IMR-90 (cell line): Measurements from ENCODE around the gene BLOC1S4. TPM values are rescaled to one million over a fixed set of nuclear protein-coding genes. Genes with fewer than 3 reads are reported as not detected.

Source experiments
- ATAC-seq: fragments of 200-7000 bp; cut with Tn5 transposase; 2 replicates; pipeline ENCODE4 v1.9.1; 2020; ENCODE audit warnings: low read depth, mild to moderate bottlenecking, moderate library complexity
- BruUV-seq: library from RNA; stranded (reverse); fragments of 400-500 nt; replicated peaks from 2 replicates; lab custom pipeline; 2021; lab: Mats Ljungman, UMichigan
- CTCF ChIA-PET: fragments of 300-600 bp; formaldehyde crosslinking; extraction: SDS; loops from one replicate; lab custom pipeline; 2021; ENCODE audit warnings: antibody characterized with exemption; lab: Yijun Ruan, JAX
- POLR2A ChIA-PET: fragments of 300-600 bp; sonication (Branson Sonifier 250); formaldehyde crosslinking; loops from one replicate; lab custom pipeline; 2022; ENCODE audit warnings: antibody characterized with exemption; ENCODE audit not compliant: unreplicated experiment; lab: Charles Lee
- DNase-seq: peaks from one replicate; pipeline ENCODE4 v3.0.0; 2013
- H2AFZ ChIP-seq: replicated peaks from 2 replicates; pipeline ENCODE3; 2013; ENCODE audit warnings: low read length, mild to moderate bottlenecking; ENCODE audit not compliant: poor library complexity
- H2AK5ac ChIP-seq: 2 replicates; pipeline ENCODE4 v1.6.1; 2013; ENCODE audit warnings: low read depth, low read length, inconsistent platforms
- H2AK9ac ChIP-seq: replicated peaks from 2 replicates; pipeline ENCODE3; 2013; ENCODE audit warnings: mild to moderate bottlenecking, low read depth, low read length, moderate library complexity; ENCODE audit not compliant: poor library complexity
- H2BK120ac ChIP-seq: 2 replicates; pipeline ENCODE4 v1.6.1; 2013; ENCODE audit warnings: low read depth, low read length, inconsistent platforms
- H2BK15ac ChIP-seq: 3 replicates; pipeline ENCODE4 v1.6.1; 2013; ENCODE audit warnings: low read depth, low read length, inconsistent platforms
- H2BK20ac ChIP-seq: 2 replicates; pipeline ENCODE4 v1.6.1; 2013; ENCODE audit warnings: low read depth, mild to moderate bottlenecking, inconsistent platforms, low read length, moderate library complexity
- H2BK5ac ChIP-seq: 2 replicates; pipeline ENCODE4 v1.6.1; 2013; ENCODE audit warnings: mild to moderate bottlenecking, low read depth, low read length, inconsistent platforms; ENCODE audit not compliant: poor library complexity, severe bottlenecking
- H3K14ac ChIP-seq: replicated peaks from 2 replicates; pipeline ENCODE4 v1.6.1; 2013; ENCODE audit warnings: low read depth, low read length, inconsistent platforms
- H3K18ac ChIP-seq: 2 replicates; pipeline ENCODE4 v1.6.1; 2013; ENCODE audit warnings: low read depth, low read length, control low read depth
- H3K23ac ChIP-seq: 2 replicates; pipeline ENCODE4 v1.6.1; 2013; ENCODE audit warnings: low read depth, low read length, inconsistent platforms
- H3K27ac ChIP-seq: 2 replicates; pipeline ENCODE4 v1.5.1; 2013; ENCODE audit warnings: mild to moderate bottlenecking, control low read depth, low read length; ENCODE audit not compliant: insufficient read depth
- H3K27me3 ChIP-seq: 2 replicates; pipeline ENCODE4 v1.6.1; 2013; ENCODE audit warnings: low read length; ENCODE audit not compliant: control insufficient read depth, insufficient read depth
- H3K36me3 ChIP-seq: 2 replicates; pipeline ENCODE4 v1.6.1; 2013; ENCODE audit warnings: low read length, mixed read lengths; ENCODE audit not compliant: control insufficient read depth, insufficient read depth
- H3K4ac ChIP-seq: 2 replicates; pipeline ENCODE4 v1.6.1; 2013; ENCODE audit warnings: low read depth, low read length, inconsistent platforms
- H3K4me1 ChIP-seq: 2 replicates; pipeline ENCODE4 v1.6.1; 2013; ENCODE audit warnings: low read length, mixed read lengths; ENCODE audit not compliant: control insufficient read depth, insufficient read depth
- H3K4me2 ChIP-seq: 2 replicates; pipeline ENCODE4 v1.6.1; 2013; ENCODE audit warnings: low read depth, mild to moderate bottlenecking, control low read depth, low read length, moderate library complexity
- H3K4me3 ChIP-seq: 2 replicates; pipeline ENCODE4 v1.5.1; 2013; ENCODE audit warnings: low read depth, mild to moderate bottlenecking, control low read depth, low read length, moderate library complexity; ENCODE audit not compliant: insufficient read depth
- H3K56ac ChIP-seq: 2 replicates; pipeline ENCODE4 v1.6.1; 2013; ENCODE audit warnings: low read length, inconsistent platforms; ENCODE audit not compliant: insufficient read depth; ENCODE audit errors: extremely low read depth
- H3K79me1 ChIP-seq, 2 experiments: 2 replicates each; pipeline ENCODE4 v1.6.1; 2013; ENCODE audit warnings: low read length in 2 of 2, inconsistent platforms in 1 of 2, low read depth in 1 of 2
- H3K9ac ChIP-seq: 2 replicates; pipeline ENCODE4 v1.6.1; 2013; ENCODE audit warnings: low read depth, low read length, control low read depth
- H3K9me1 ChIP-seq: 2 replicates; pipeline ENCODE4 v1.6.1; 2013; ENCODE audit warnings: low read length, inconsistent platforms; ENCODE audit not compliant: insufficient read depth
- H3K9me3 ChIP-seq: 2 replicates; pipeline ENCODE4 v1.6.1; 2013; ENCODE audit warnings: low read length; ENCODE audit not compliant: control insufficient read depth, insufficient read depth
- H4K20me1 ChIP-seq: 2 replicates; pipeline ENCODE4 v1.6.1; 2013; ENCODE audit warnings: low read length, inconsistent platforms; ENCODE audit not compliant: insufficient read depth
- H4K5ac ChIP-seq: 2 replicates; pipeline ENCODE4 v1.6.1; 2013; ENCODE audit warnings: mild to moderate bottlenecking, low read depth, low read length, control low read depth
- H4K8ac ChIP-seq, 2 experiments: 2 replicates each; pipeline ENCODE4 v1.6.1; 2013; ENCODE audit warnings: low read depth in 2 of 2, low read length in 2 of 2, control low read depth in 1 of 2, inconsistent platforms in 1 of 2
- H4K91ac ChIP-seq: 2 replicates; pipeline ENCODE4 v1.6.1; 2013; ENCODE audit warnings: low read depth, low read length, inconsistent platforms; ENCODE audit not compliant: insufficient read depth
- CEBPB ChIP-seq: IDR thresholded peaks from 2 replicates; pipeline ENCODE4 v1.6.1; 2012; ENCODE audit warnings: low read depth, low read length, improper control_type of control experiment
- CHD1 ChIP-seq: IDR thresholded peaks from 2 replicates; pipeline ENCODE4 v1.6.1; 2012; ENCODE audit warnings: low read depth, low read length, improper control_type of control experiment
- CTCF ChIP-seq: conservative IDR thresholded peaks from 2 replicates; pipeline ENCODE4 v1.5.1; 2012; ENCODE audit warnings: mild to moderate bottlenecking, low read depth, low read length, improper control_type of control experiment
- ELK1 ChIP-seq: fragments of 150-350 bp; IDR thresholded peaks from 2 replicates; pipeline ENCODE4 v1.6.1; 2016; ENCODE audit warnings: low read depth, mild to moderate bottlenecking, low read length, moderate library complexity, borderline replicate concordance
- FOS ChIP-seq: fragments of 150-350 bp; IDR thresholded peaks from 2 replicates; pipeline ENCODE4 v1.6.1; 2016; ENCODE audit warnings: low read depth, low read length
- MAFK ChIP-seq: IDR thresholded peaks from 2 replicates; pipeline ENCODE4 v1.6.1; 2012; ENCODE audit warnings: low read depth, low read length, improper control_type of control experiment
- MAZ ChIP-seq: IDR thresholded peaks from 2 replicates; pipeline ENCODE4 v1.6.1; 2012; ENCODE audit warnings: low read depth, mild to moderate bottlenecking, low read length, improper control_type of control experiment, moderate library complexity, borderline replicate concordance
- MXI1 ChIP-seq: IDR thresholded peaks from 2 replicates; pipeline ENCODE4 v1.6.1; 2012; ENCODE audit warnings: low read depth, mild to moderate bottlenecking, low read length, moderate library complexity, borderline replicate concordance
- NFE2L2 ChIP-seq: fragments of 150-350 bp; IDR thresholded peaks from 2 replicates; pipeline ENCODE4 v1.6.1; 2016; ENCODE audit warnings: low read depth, mild to moderate bottlenecking, low read length
- POLR2A ChIP-seq: IDR thresholded peaks from 2 replicates; pipeline ENCODE4 v1.6.1; 2012; ENCODE audit warnings: mild to moderate bottlenecking, low read depth, low read length
- RAD21 ChIP-seq: IDR thresholded peaks from 2 replicates; pipeline ENCODE4 v1.6.1; 2012; ENCODE audit warnings: low read length, improper control_type of control experiment
- RCOR1 ChIP-seq: IDR thresholded peaks from 2 replicates; pipeline ENCODE4 v1.6.1; 2012; ENCODE audit warnings: mild to moderate bottlenecking, low read length, improper control_type of control experiment; ENCODE audit not compliant: insufficient replicate concordance
- RFX5 ChIP-seq: IDR thresholded peaks from 2 replicates; pipeline ENCODE4 v1.8.0; 2012; ENCODE audit warnings: low read depth, mild to moderate bottlenecking, low read length, moderate library complexity
- SMC3 ChIP-seq: fragments of 150-350 bp; IDR thresholded peaks from 2 replicates; pipeline ENCODE4 v1.6.1; 2016; ENCODE audit warnings: low read depth, mild to moderate bottlenecking, antibody characterized with exemption, low read length, moderate library complexity
- USF2 ChIP-seq: fragments of 150-350 bp; IDR thresholded peaks from 2 replicates; pipeline ENCODE4 v1.6.1; 2017; ENCODE audit warnings: mild to moderate bottlenecking, antibody characterized with exemption, low read length, low read depth
- WGBS, 2 experiments: methylation state at CpG; one replicate each; pipeline versions ENCODE4 v1.1.5 to v1.1.7; 2013; ENCODE audit warnings: missing lambda C conversion rate in 2 of 2; ENCODE audit not compliant: insufficient read length in 1 of 2; ENCODE audit errors: extremely low coverage in 2 of 2; 5-methylcytosine and 5-hydroxymethylcytosine counted together
- dilution Hi-C: fragments of 300-500 bp; cut with HindIII; formaldehyde crosslinking; loops from one replicate; pipeline ENCODE4 v1.14.3; 2018; ENCODE audit warnings: low sequenced_read_pairs; ENCODE audit not compliant: unreplicated experiment
- in situ Hi-C: fragments of 300-500 bp; cut with MboI; formaldehyde crosslinking; loops from 3 replicates; pipeline ENCODE4 v1.14.3; 2019; ENCODE audit warnings: low sequenced_read_pairs, inconsistent platforms, mixed read lengths
- intact Hi-C: fragments of 100-400 bp; cut with micrococcal nuclease; formaldehyde crosslinking; loops from 2 replicates; pipeline ENCODE4 v1.10.0; 2022
- polyA plus RNA-seq, 3 experiments: library from polyadenylated mRNA; depleted of rRNA; stranded (reverse); fragments of >200 nt; gene quantifications; 2 replicates each; pipeline ENCODE4 v1.2.3, GENCODE V29; 2012; ENCODE audit warnings: low replicate concordance in 1 of 3
- total RNA-seq: library from RNA; depleted of rRNA; stranded (reverse); fragments of >200 nt; gene quantifications from 2 replicates; pipeline ENCODE4 v1.2.3, GENCODE V29; 2012

BLOC1S4 gene
- total and polyA plus RNA-seq, 2 of the 4 experiments (the other 2 are of a cell fraction): 8.8 to 22.1 TPM

- Histone ChIP-seq H2AFZ (no peak overlapping the region), H2AK5ac (no peak overlapping the region), H4K20me1 (no peaks in the 10 kb centered on the region), H2BK20ac (no peak overlapping the region), H3K9ac (no peak overlapping the region), H3K4me3 (no peak overlapping the region), H2BK5ac (no peak overlapping the region), H4K8ac (no peak overlapping the region), H4K5ac (no peak overlapping the region), H3K23ac (no peak overlapping the region), H3K36me3 (peaks cover 2% of the 10 kb centered on the region; the same call in 1 of the 2 replicates), H3K4ac (no peak overlapping the region), H3K9me1 (peaks cover 6% of the 10 kb centered on the region; the same call in 1 of the 2 replicates), H3K27me3 (no peaks in the 10 kb centered on the region), H4K91ac (no peak overlapping the region), H3K9me3 (no peaks in the 10 kb centered on the region; the same call in 1 of the 2 replicates), H3K4me1 (no peaks in the 10 kb centered on the region), H3K56ac (no peak overlapping the region), H3K27ac (no peak overlapping the region), H2BK15ac (no peak overlapping the region), H3K14ac (no peak overlapping the region), H3K79me1 (peaks cover 6 to 12% of the 10 kb centered on the region in 2 experiments; a peak in 2 of 4 replicates), H3K4me2 (no peak overlapping the region), H2AK9ac (no peak overlapping the region), H3K18ac (no peak overlapping the region), H2BK120ac (no peak overlapping the region)
- CTCF ChIA-PET: interaction anchor here (0.6 kb wide), 1 partner anchor 761 kb away, joined by 3 read pairs; no protein-coding TSS in a partner anchor
- in situ Hi-C loops: no loop called here
- POLR2A ChIA-PET: no interaction called here
- no peak for ATAC-seq
- no peak for DNase-seq
- dilution Hi-C loops: no loop called here
- intact Hi-C loops: no loop called here
- WGBS, 2 experiments: 76% methylated on average over 3 of the region's 11 CpGs; no CpG with 5 or more reads in 1 of the 2 experiments
- no TSS peak for BruUV-seq
- TF ChIP-seq MAFK: no peak
- TF ChIP-seq POLR2A: no peak
- TF ChIP-seq USF2: no peak
- no peak for TF ChIP-seq MAZ
- no peak for TF ChIP-seq FOS
- no peak for TF ChIP-seq RFX5
- TF ChIP-seq RAD21: no peak
- TF ChIP-seq CTCF: no peak
- no peak for TF ChIP-seq MXI1
- no peak for TF ChIP-seq ELK1
- no peak for TF ChIP-seq NFE2L2
- no peak for TF ChIP-seq CEBPB
- TF ChIP-seq SMC3: no peak
- TF ChIP-seq CHD1: no peak
- no peak for TF ChIP-seq RCOR1
Measured at GRCh38 chr4:6682862-6683590, 32.9 kb upstream of the BLOC1S4 start.
